ENCODE results near the gene LRPPRC.

DNA sequence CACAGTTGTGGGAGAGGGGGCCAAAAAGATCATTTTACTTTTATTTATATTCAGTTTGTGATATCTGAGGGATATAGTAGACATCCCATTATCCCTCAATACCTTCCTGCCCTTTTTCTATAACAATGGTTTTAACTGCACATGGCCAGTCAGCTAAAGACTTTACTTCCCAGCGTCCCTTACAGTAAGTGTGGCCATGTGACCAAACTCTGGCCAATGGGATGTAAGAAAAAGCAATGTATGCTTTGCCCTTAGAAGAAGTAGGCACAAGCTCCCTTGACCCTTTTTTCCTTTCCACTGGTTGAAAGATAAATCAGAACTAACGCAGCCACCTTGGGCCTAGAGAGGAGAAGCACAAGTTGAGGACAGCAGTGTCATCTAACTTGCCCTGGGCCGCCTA, 44.6 kb upstream of the LRPPRC start:
- TF ChIP-seq, protein P1, sequence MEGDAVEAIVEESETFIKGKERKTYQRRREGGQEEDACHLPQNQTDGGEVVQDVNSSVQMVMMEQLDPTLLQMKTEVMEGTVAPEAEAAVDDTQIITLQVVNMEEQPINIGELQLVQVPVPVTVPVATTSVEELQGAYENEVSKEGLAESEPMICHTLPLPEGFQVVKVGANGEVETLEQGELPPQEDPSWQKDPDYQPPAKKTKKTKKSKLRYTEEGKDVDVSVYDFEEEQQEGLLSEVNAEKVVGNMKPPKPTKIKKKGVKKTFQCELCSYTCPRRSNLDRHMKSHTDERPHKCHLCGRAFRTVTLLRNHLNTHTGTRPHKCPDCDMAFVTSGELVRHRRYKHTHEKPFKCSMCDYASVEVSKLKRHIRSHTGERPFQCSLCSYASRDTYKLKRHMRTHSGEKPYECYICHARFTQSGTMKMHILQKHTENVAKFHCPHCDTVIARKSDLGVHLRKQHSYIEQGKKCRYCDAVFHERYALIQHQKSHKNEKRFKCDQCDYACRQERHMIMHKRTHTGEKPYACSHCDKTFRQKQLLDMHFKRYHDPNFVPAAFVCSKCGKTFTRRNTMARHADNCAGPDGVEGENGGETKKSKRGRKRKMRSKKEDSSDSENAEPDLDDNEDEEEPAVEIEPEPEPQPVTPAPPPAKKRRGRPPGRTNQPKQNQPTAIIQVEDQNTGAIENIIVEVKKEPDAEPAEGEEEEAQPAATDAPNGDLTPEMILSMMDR (IDR thresholded peaks at IDR 0.05) = no peak
- TF ChIP-seq POLR2A (IDR thresholded peaks at IDR 0.05) = no peak
